HCT116 (cell line): ENCODE measurements around the gene CNTNAP5. TPM values are rescaled to one million over a fixed set of nuclear protein-coding genes. Genes with fewer than 3 reads are reported as not detected.

ENCODE experiments used
- ATAC-seq: fragments of 200-7000 bp; cut with Tn5 transposase; 2 replicates; pipeline ENCODE4 v1.9.1; 2020; ENCODE audit warnings: mild to moderate bottlenecking, moderate library complexity
- BruUV-seq: library from RNA; stranded (reverse); fragments of 400-500 nt; replicated peaks from 2 replicates; lab custom pipeline; 2021; lab: Mats Ljungman, UMichigan
- CTCF ChIA-PET: fragments of 300-600 bp; sonication (Branson Sonifier 250); formaldehyde crosslinking; loops from one replicate; lab custom pipeline; 2021; ENCODE audit warnings: antibody characterized with exemption; lab: Charles Lee
- POLR2A ChIA-PET: fragments of 300-600, 350-600 bp; sonication (Branson Sonifier 250); formaldehyde crosslinking; loops from one replicate; lab custom pipeline; 2021; ENCODE audit warnings: antibody characterized with exemption; lab: Charles Lee
- RAD21 ChIA-PET, 2 experiments: fragments of 300-600 bp; sonication (Branson Sonifier 250); formaldehyde crosslinking; loops; one replicate each; lab custom pipeline; 2023; ENCODE audit warnings: low total read pairs in 2 of 2; ENCODE audit not compliant: uncharacterized antibody in 2 of 2, unreplicated experiment in 2 of 2, low non-redundant PET in 1 of 2; lab: Charles Lee
- DNase-seq: peaks from one replicate; pipeline ENCODE4 v3.0.0-alpha.2; 2010; ENCODE audit warnings: low read depth, low spot score
- H2AFZ ChIP-seq: fragments of 200-600 bp; shearing (Covaris generic), sonication (generic); 2 replicates; pipeline ENCODE4 v1.6.1; 2017; ENCODE audit warnings: low read depth, mixed run types, mixed read lengths, antibody characterized with exemption, low read length; ENCODE audit not compliant: poor library complexity, severe bottlenecking
- H3K27ac ChIP-seq: 2 replicates; pipeline ENCODE4 v1.5.1; 2012; ENCODE audit warnings: low read depth, low read length
- H3K27me3 ChIP-seq: fragments of 200-600 bp; sonication (generic); 2 replicates; pipeline ENCODE4 v1.6.1; 2016; ENCODE audit warnings: mixed run types, low read length, mixed read lengths; ENCODE audit not compliant: insufficient read depth
- H3K36me3 ChIP-seq, 2 experiments: fragments of 200-500 bp in 1 of 2; fragments of 200-600 bp in 1 of 2; sonication (Bioruptor generic) in 1 of 2; sonication (generic) in 1 of 2; 2 replicates each; pipeline versions ENCODE4 v1.5.1 to v1.6.1; 2014 to 2016; ENCODE audit warnings: low read length in 2 of 2, inconsistent platforms in 1 of 2, mixed read lengths in 1 of 2, mixed run types in 1 of 2; ENCODE audit not compliant: insufficient read depth in 2 of 2, control insufficient read depth in 1 of 2
- H3K4me1 ChIP-seq, 2 experiments: fragments of 200-600 bp in 1 of 2; sonication (generic) in 1 of 2; 2 replicates each; pipeline versions ENCODE4 v1.5.1 to v1.6.1; 2012 to 2017; ENCODE audit warnings: low read length in 2 of 2, inconsistent platforms in 1 of 2, mild to moderate bottlenecking in 1 of 2, mixed read lengths in 1 of 2, mixed run types in 1 of 2, moderate library complexity in 1 of 2; ENCODE audit not compliant: insufficient read depth in 2 of 2, control insufficient read depth in 1 of 2
- H3K4me2 ChIP-seq: fragments of 200-600 bp; sonication (generic); 2 replicates; pipeline ENCODE4 v1.6.1; 2017; ENCODE audit warnings: mixed run types, low read length, mixed read lengths
- H3K4me3 ChIP-seq, 2 experiments: fragments of 200-600 bp in 1 of 2; sonication (generic) in 1 of 2; replicated peaks in 1 of 2; 2 replicates each; pipeline ENCODE4 v1.5.1; 2011 to 2016; ENCODE audit warnings: low read length in 2 of 2, control low read depth in 1 of 2, low read depth in 1 of 2, mild to moderate bottlenecking in 1 of 2, mixed read lengths in 1 of 2, mixed run types in 1 of 2
- H3K79me2 ChIP-seq: fragments of 200-600 bp; sonication (generic); 2 replicates; pipeline ENCODE4 v1.6.1; 2017; ENCODE audit warnings: mild to moderate bottlenecking, mixed run types, low read length, moderate library complexity, mixed read lengths; ENCODE audit not compliant: insufficient read depth
- H3K9ac ChIP-seq: fragments of 200-600 bp; sonication (generic); 2 replicates; pipeline ENCODE4 v1.6.1; 2016; ENCODE audit warnings: low read length, mixed read lengths
- H3K9me2 ChIP-seq: fragments of 200-600 bp; sonication (generic), shearing (Covaris generic); 2 replicates; pipeline ENCODE4 v1.6.1; 2017; ENCODE audit warnings: mixed run types, mild to moderate bottlenecking, moderate library complexity; ENCODE audit not compliant: insufficient read depth
- H3K9me3 ChIP-seq, 2 experiments: fragments of 200-500 bp in 1 of 2; fragments of 200-600 bp in 1 of 2; sonication (Bioruptor generic) in 1 of 2; sonication (generic) in 1 of 2; 2 replicates each; pipeline ENCODE4 v1.6.1; 2014 to 2017; ENCODE audit warnings: low read length in 2 of 2, mixed read lengths in 2 of 2, inconsistent platforms in 1 of 2, low read depth in 1 of 2, mild to moderate bottlenecking in 1 of 2, mixed run types in 1 of 2, moderate library complexity in 1 of 2; ENCODE audit not compliant: control insufficient read depth in 1 of 2, insufficient read depth in 1 of 2
- H4K20me1 ChIP-seq: fragments of 200-600 bp; sonication (generic), shearing (Covaris generic); 2 replicates; pipeline ENCODE4 v1.6.1; 2017; ENCODE audit warnings: mixed run types, mild to moderate bottlenecking, moderate library complexity; ENCODE audit not compliant: insufficient read depth
- CEBPB ChIP-seq: IDR thresholded peaks from 2 replicates; pipeline ENCODE4 v1.6.1; 2012; ENCODE audit warnings: low read depth
- EZH2phosphoT487 ChIP-seq: fragments of 200-600 bp; IDR thresholded peaks from 2 replicates; pipeline ENCODE4 v1.6.1; 2018; ENCODE audit warnings: antibody characterized with exemption, borderline replicate concordance
- MAX ChIP-seq: IDR thresholded peaks from 2 replicates; pipeline ENCODE4 v1.6.1; 2012
- POLR2A ChIP-seq: IDR thresholded peaks from 2 replicates; pipeline ENCODE4 v1.7.0; 2011; ENCODE audit warnings: borderline replicate concordance; ENCODE audit not compliant: insufficient read depth, insufficient read length; ENCODE audit errors: extremely low read depth
- RAD21 ChIP-seq: IDR thresholded peaks from 2 replicates; pipeline ENCODE4 v1.6.1; 2012; ENCODE audit warnings: low read depth, mild to moderate bottlenecking
- REST ChIP-seq: IDR thresholded peaks from 2 replicates; pipeline ENCODE4 v1.6.1; 2012; ENCODE audit warnings: low read depth
- TCF7L2 ChIP-seq: IDR thresholded peaks from 2 replicates; pipeline ENCODE4 v1.7.0; 2011; ENCODE audit warnings: borderline replicate concordance, inconsistent platforms; ENCODE audit not compliant: insufficient read depth, insufficient read length; ENCODE audit errors: extremely low read depth
- ZFX ChIP-seq: fragments of 450-650 bp; IDR thresholded peaks from 2 replicates; pipeline ENCODE4 v1.6.1; 2017
- intact Hi-C: fragments of 100-400 bp; cut with micrococcal nuclease; formaldehyde crosslinking; loops from 2 replicates; pipeline ENCODE4 v1.10.0; 2022
- total RNA-seq: library from RNA; stranded (reverse); gene quantifications from one replicate; pipeline ENCODE4 v1.2.1, GENCODE V29; 2021; ENCODE audit not compliant: unreplicated experiment

Gene CNTNAP5
- total RNA-seq, 1 experiment from 2014 or later, result not detected

- POLR2A ChIA-PET, result no interaction called here
- Histone ChIP-seq H3K4me2 (no peak overlapping the region), H4K20me1 (no peaks in the 10 kb centered on the region), H3K9me3 (peaks cover 16 to 21% of the 10 kb centered on the region in 2 experiments; a peak in 2 of 4 replicates), H3K36me3 (no peaks in the 10 kb centered on the region), H2AFZ (no peak overlapping the region), H3K27me3 (no peaks in the 10 kb centered on the region), H3K79me2 (no peaks in the 10 kb centered on the region), H3K27ac (no peak overlapping the region), H3K4me3 (no peak overlapping the region), H3K4me1 (no peaks in the 10 kb centered on the region), H3K9ac (no peak overlapping the region), H3K9me2 (no peaks in the 10 kb centered on the region)
- BruUV-seq, result no TSS peak
- TF ChIP-seq MAX, result no peak
- TF ChIP-seq REST, result no peak
- TF ChIP-seq TCF7L2, result no peak
- no peak for TF ChIP-seq POLR2A
- TF ChIP-seq CEBPB, result no peak
- no peak for TF ChIP-seq ZFX
- TF ChIP-seq RAD21, result no peak
- TF ChIP-seq EZH2phosphoT487, result no peak
- RAD21 ChIA-PET, result no interaction called here
- CTCF ChIA-PET, result no interaction called here
- ATAC-seq (no peak), DNase-seq (no peak)
- intact Hi-C loops, result no loop called here
Observed at GRCh38 chr2:124626993-124627392, 601.9 kb downstream of the CNTNAP5 start.
